Measurements from ENCODE around the gene PNMA6A. TPM values are rescaled to one million over a fixed set of nuclear protein-coding genes. Genes with fewer than 3 reads are reported as not detected.

The PNMA6A gene
- total RNA-seq = 0.86 and 1.3 TPM in 2 replicates

GRCh38 chrX:153071909-153072583, at the start of gene PNMA6A:
PNMA6A (plus strand) TSS chrX:153072454; CDS start chrX:153073063, 609 bp downstream.

GRCh38 chrX:153055871-153056749, 16.1 kb upstream of the PNMA6A start, which contains the start of gene PNMA3:
PNMA3 (plus strand) TSS chrX:153056470; CDS start chrX:153057056, 586 bp downstream.

Small RNA genes lying within 50 kb of the gene (small RNA-seq; reads per million reads assigned to genes)
- not detected for gene AC243428.1

Other genes starting within 250 kb of the PNMA6A start
- gene CETN2, start 241.7 kb upstream of the PNMA6A start, total RNA-seq = 23.5 and 31.4 TPM in 2 replicates
- gene NSDHL, start 241.4 kb upstream of the PNMA6A start, total RNA-seq = 10.8 and 23.8 TPM in 2 replicates
- 0.65 and 25.3 TPM in 2 replicates for gene ZNF185, start 174.4 kb upstream of the PNMA6A start, total RNA-seq
- gene PNMA5, start 78.3 kb upstream of the PNMA6A start, total RNA-seq = not detected in 2 replicates
- not detected in 2 replicates for gene PNMA3, start 16.0 kb upstream of the PNMA6A start, total RNA-seq
- gene MAGEA1, start 106.8 kb downstream of the PNMA6A start, total RNA-seq = not detected in 2 replicates
- not detected in 2 replicates for gene PNMA6F, start 249.3 kb downstream of the PNMA6A start, total RNA-seq

Data from vein endothelial cell (primary cell).